Activated CD4-positive, CD25-positive, alpha-beta regulatory T cell treated with anti-CD3 and anti-CD28 coated beads, Interleukin-2, amount 50 U/mL, for 72 hours (primary cell): Measurements from ENCODE around the gene GMEB2.
"Not testable (repeated sequence)": the region's sequence is repeated elsewhere in the genome, so short reads cannot be mapped to it uniquely, and the experiment has no call there.

Source experiments
- DNase-seq: peaks from one replicate; pipeline ENCODE4 v3.0.0; 2021

The GMEB2 gene

DNA sequence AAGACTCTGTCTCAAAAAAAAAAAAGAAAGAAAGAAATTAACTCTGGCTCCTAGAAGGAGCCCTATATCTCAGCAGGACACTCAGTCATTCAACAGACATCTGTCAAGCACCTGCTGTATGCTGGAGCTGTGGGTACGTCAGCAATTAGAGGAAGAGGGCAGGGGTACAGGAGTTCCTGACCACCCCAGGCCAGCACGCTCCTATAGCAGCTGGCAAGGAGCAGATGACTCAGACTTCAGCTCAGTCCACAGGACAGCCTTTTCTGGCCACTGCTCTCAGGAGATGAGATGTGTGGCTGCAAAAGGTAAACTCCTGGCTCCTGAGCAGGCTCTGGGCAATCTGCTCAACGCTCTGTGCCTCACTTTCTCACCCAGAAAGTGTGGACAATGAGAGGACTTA lies 29.6 kb upstream of the GMEB2 start:
- DNase-seq: no peak

DNA sequence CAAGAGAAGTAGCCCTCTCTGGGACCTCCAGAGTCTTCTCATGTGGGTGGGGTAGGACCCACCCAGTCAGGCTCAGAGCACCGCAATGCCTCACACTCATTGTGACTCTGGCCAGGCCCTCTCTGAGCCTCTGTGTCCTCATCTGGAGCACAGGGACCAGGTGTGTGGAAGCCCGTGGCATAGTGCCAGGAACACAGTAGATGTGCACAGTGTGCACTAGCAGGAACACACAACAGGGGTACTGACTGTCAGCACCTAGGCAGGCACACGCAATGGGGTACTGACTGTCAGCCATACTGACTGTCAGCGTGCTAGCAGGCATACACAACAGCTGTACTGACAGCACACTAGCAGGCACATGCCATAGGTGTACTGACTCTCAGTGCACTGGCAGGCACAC lies 28.3 kb upstream of the GMEB2 start:
- no peak for DNase-seq

DNA sequence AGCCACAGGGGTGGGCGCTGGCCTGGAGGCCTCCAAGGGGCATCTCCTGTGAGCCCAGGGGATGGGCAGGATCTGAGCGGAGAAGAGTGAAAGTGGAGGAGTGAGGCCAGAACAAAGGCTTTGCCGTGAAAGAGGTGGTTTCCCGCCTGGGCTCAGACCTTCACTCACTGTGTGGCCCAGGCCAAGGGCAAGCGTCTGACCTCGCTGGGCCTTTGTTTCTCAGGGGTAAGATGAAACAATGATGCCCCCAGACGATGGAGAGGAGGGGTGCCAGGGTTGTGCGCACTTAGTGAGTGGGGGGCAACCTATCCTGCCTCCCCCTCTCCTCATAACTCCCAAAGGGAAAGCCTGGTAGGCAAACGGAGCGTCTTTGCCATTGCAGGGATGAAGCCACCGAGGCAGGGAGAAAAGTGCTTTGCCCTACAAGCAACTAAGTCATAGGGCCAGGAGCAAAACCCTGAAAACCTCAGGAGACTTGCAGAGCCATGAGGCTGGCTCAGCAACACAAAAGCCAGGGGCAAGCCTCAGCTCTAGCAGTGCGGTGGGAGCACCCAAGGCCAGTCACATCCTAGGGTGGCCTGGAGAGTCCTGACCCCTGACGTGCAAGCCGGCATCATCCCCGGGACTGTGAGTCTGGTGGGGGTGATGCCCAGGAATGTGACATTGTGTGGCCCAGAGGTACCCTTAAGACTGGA lies 27.2 kb upstream of the GMEB2 start:
- no peak for DNase-seq

- DNase-seq: peak; percentile 77
Observed at GRCh38 chr20:63653041-63653973, 26.4 kb upstream of the GMEB2 start, which contains the start of gene STMN3. STMN3 (minus strand) TSS chr20:63653424; CDS start chr20:63653345, 79 bp downstream.

GRCh38 chr20:63652192-63652980 lies 25.5 kb upstream of the GMEB2 start:
- peak; percentile 37 for DNase-seq

DNA sequence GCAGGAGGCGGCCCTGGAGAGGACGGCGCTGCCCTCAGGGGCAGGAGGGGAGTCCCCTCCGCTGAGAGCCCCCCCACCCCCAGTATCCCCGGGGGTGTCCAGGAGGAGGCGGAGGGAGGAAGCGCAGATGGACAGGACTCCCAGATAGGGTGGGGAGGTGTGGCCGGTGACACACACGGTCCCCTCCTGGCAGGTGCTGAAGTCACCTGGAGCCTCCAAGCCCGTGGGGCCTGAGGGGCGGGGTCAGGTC lies 25.0 kb upstream of the GMEB2 start:
- DNase-seq: no peak

DNA sequence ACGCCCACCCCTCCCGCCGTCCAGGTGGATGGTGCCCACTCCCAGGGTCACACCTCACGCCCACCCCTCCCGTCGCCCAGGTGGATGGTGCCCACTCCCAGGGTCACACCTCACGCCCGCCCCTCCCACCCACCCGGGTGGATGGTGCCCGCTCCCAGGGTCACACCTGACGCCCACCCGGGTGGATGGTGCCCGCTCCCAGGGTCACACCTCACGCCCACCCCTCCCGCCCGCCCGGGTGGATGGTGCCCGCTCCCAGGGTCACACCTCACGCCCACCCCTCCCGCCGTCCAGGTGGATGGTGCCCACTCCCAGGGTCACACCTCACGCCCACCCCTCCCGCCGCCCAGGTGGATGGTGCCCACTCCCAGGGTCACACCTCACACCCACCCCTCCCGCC lies 23.6 kb upstream of the GMEB2 start:
- DNase-seq: not testable (repeated sequence)

GRCh38 chr20:63648895-63649589 lies 22.1 kb upstream of the GMEB2 start:
- no peak for DNase-seq

DNA sequence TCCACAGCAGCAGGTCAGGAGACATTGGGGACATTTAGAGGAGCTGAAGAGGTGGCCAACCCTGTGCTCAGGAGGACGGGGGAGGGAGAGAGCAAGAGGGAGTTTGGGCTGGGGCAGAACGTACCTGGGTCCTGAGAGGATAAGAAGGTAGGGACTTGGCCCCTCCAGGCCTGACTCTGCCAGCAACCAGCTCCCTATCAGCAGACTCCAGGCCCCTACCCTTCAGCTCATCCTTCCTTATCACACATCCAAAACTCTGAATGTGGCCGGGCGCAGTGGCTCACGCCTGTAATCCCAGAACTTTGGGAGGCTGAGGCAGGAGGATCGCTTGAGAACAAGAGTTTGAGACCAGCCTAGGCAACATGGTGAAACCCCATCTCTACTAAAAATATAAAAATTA lies 21.3 kb upstream of the GMEB2 start:
- no peak for DNase-seq

GRCh38 chr20:63645218-63645617 lies 18.3 kb upstream of the GMEB2 start:
- DNase-seq: no peak

GRCh38 chr20:63643946-63644345 lies 17.0 kb upstream of the GMEB2 start:
- no peak for DNase-seq

- DNase-seq: no peak
Observed at GRCh38 chr20:63643499-63643898, 16.6 kb upstream of the GMEB2 start.

DNA sequence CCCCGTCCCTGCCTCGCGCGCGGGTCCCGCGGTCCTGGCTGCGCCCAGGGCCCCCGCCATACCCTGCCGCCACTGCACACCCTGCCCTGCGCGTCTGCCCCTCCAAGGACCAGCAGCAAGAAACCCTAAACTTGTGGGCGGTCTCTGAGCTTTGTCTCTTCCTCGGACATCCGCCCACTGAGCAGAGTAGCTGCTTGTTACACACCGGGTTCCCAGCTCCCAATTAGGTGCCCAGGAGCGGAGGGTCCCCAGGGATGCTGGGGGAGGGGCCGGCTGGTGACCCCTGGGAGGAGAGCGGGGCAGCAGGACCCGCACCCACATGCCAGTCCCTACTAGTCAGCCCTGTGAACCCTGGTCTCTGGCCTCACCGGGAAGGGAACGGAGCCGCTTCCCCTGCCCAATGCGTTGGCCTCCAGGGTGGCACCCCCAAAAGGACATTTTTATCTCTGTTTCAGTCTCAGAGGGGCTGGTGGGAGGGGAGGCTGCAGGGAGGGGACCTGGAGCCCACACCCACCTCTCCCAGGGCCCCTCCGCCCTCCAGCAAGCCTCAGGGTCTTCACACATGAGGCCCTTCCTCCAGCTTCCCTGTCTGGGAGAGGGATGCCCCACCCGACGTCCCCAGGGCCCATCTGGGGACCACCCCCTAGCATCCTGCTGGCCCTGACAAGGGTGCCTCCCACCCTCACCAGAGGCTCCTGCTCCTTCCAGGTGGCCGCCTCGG lies 15.8 kb upstream of the GMEB2 start:
- DNase-seq: no peak

- peak; percentile 94 for DNase-seq
Observed at GRCh38 chr20:63641792-63642523, 15.1 kb upstream of the GMEB2 start.

DNA sequence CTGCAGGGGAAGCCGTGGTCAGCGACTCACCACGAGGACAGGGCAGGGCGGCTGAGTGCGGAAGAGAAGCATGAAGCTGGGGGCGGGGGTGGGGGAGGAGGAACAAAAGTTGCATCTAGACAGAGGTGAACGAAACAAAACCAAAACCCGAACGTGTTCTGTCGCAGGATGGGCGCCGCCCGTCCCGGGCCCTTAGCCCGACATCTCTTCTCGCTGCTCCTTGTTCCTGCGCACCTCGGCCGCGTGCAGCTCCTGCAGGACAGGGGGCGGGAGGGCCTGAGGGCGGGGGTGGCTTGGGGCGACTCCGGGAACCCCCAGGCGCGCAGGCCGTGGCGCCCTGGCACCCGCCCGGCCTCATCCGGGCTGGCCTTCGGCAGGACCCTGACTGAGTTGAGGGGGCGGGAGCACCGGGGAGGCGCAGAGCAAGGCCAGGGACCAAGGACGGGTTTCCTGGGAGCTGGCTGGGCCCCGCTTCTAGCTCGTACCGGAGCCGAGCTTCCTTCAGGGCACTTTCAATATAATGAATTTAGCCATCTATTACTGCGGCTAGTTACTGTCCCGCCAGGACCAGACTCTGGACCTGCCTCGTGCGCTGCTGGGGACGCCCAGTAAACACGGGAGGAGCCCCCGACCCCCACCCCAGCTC lies 14.4 kb upstream of the GMEB2 start:
- no peak for DNase-seq

DNA sequence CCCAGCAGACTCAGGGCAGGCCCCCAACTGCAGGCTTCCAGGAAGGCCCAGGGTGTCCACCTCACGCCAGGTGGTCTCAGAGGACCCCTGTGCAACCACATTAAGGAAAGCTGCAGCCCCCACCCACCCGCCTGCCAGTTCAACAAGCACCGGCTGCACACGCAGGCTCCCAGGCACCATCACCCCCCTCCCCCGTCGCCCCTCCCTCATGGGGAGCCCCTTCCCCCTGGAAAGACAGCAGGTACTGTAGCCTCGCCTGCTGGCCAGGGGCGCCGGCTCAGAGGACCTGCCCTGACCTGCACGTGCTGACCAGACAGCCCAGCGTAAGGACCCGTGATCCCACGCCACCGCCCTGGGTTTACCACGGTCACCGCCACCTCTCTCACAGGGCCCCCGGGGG lies 13.8 kb upstream of the GMEB2 start:
- DNase-seq: not testable (repeated sequence)

GRCh38 chr20:63640086-63640485 lies 13.2 kb upstream of the GMEB2 start:
- no peak for DNase-seq

DNA sequence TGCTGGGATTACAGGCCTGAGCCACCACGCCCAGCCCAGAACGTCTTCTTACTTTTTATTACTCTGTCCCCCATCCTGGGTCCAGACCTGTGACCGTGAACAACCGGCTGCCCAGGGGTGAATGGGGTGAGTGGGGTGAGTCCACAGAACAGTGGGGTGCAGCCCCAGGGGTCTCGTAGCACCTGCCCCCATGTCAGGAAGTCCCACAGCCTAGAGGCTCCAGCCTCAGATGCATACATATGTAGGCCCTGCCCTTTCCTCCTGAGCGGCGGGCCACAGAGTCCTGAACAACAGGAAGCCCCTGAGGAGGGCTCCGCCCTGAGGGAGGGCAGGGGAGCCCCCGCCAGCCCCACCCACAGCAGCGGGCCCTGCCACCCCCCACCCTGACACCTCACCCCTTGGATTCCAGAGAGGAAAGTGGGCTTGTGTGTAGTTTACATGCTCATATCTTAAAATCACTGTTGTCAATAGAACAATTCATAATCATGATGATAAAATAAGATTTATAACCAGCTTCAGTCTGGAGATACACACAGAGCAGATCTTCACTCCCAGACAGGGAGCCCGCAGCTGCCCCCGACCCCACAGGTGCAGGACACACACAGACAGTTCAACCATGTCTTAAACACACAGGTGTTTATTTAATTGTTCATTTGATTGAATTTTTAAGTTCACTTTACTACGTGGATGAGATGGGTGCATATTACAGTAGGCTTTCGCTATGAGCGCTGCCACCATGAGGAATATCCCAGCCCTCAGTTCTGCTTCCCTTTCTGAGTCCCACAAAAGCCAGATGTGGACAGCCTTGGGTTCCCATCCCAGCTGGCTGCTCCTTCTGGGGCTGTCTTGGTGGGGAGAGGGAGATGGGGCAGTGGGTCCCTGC lies 12.4 kb upstream of the GMEB2 start:
- no peak for DNase-seq

DNA sequence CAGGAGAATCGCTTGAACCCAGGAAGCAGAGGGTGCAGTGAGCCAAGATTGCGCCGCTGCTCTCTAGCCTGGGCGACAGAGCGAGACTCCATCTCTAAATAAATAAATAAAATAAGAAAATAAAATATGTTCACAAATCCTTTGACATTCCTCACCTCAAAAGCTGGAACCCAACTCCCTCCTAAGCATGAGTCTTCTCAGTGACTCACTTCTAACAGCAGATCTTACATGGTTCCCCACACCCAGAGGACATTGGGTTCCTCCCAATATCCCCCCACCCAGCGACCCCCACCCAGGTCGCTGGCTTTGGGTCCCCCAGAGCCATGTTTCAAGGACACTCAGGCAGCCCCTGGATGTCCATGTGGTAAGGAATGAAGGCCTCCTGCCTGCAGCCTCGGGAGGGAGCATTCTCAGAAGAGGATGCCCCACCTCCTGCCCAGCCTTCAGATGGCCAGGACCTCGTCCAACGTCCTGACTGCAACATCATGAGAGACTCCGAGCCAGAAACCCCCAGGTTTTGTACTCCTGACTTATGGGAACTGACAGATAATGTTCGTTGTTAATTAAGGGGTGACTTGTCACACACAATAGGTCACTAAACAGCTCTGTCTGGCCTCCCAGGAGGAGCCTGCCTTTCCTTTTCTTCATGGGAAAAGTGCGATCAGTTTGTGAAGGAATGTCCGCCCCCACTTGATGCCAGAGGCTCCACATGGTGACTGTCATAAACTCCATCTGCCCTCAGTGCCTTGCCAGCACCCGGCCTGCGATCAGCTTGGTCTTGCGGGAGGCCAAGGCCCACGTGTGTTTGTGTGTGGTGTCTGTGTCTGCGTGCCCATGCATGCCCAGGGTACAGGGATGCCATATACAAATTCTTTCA lies 10.1 kb upstream of the GMEB2 start:
- no peak for DNase-seq
